Kidney capillary endothelial cell (primary cell): ENCODE data around the gene MYO18B.

Experiments used
- DNase-seq: peaks from one replicate; pipeline ENCODE4 v3.0.0-alpha.2; 2018; ENCODE audit warnings: low spot score

MYO18B gene

GRCh38 chr22:25997886-25998775, 256.1 kb downstream of the MYO18B start:
- DNase-seq, result no peak

GRCh38 chr22:26002456-26002855, 260.5 kb downstream of the MYO18B start:
- DNase-seq, result no peak

- DNase-seq, result no peak
Observed at GRCh38 chr22:26004477-26004876, 262.5 kb downstream of the MYO18B start.

- no peak for DNase-seq
Observed at GRCh38 chr22:26008587-26008986, 266.6 kb downstream of the MYO18B start.

GRCh38 chr22:26016916-26017315, 274.9 kb downstream of the MYO18B start:
- no peak for DNase-seq

- no peak for DNase-seq
Observed at GRCh38 chr22:26017932-26018331, 275.9 kb downstream of the MYO18B start.

GRCh38 chr22:26019596-26019995, 277.6 kb downstream of the MYO18B start:
- DNase-seq, result no peak

- DNase-seq, result no peak
Observed at GRCh38 chr22:26021516-26021915, 279.5 kb downstream of the MYO18B start.

GRCh38 chr22:26023104-26023775, 281.3 kb downstream of the MYO18B start:
- DNase-seq, result no peak

- DNase-seq, result no peak
Observed at GRCh38 chr22:26025626-26026025, 283.6 kb downstream of the MYO18B start.

- DNase-seq, result no peak
Observed at GRCh38 chr22:26027341-26027740, 285.4 kb downstream of the MYO18B start.

GRCh38 chr22:26031641-26032040, 289.7 kb downstream of the MYO18B start:
- no peak for DNase-seq

GRCh38 chr22:26033071-26033470, 291.1 kb downstream of the MYO18B start:
- DNase-seq, result no peak

- DNase-seq, result no peak
Observed at GRCh38 chr22:26033586-26033985, 291.6 kb downstream of the MYO18B start.

GRCh38 chr22:26035523-26035922, 293.5 kb downstream of the MYO18B start:
- no peak for DNase-seq

- DNase-seq, result no peak
Observed at GRCh38 chr22:26038365-26038764, 296.4 kb downstream of the MYO18B start.

- no peak for DNase-seq
Observed at GRCh38 chr22:26041931-26042330, 299.9 kb downstream of the MYO18B start.

GRCh38 chr22:26043031-26043430, 301.0 kb downstream of the MYO18B start:
- no peak for DNase-seq

GRCh38 chr22:26045051-26045450, 303.1 kb downstream of the MYO18B start:
- no peak for DNase-seq

GRCh38 chr22:26045860-26046259, 303.9 kb downstream of the MYO18B start:
- DNase-seq, result no peak

GRCh38 chr22:26047516-26047915, 305.5 kb downstream of the MYO18B start:
- no peak for DNase-seq

- DNase-seq, result no peak
Observed at GRCh38 chr22:26047920-26048319, 305.9 kb downstream of the MYO18B start.

GRCh38 chr22:26050079-26050478, 308.1 kb downstream of the MYO18B start:
- DNase-seq, result peak; percentile 5
